Measurements from ENCODE around the gene HELZ. TPM values are rescaled to one million over a fixed set of nuclear protein-coding genes. Genes with fewer than 3 reads are reported as not detected.

The HELZ gene
- total and polyA plus RNA-seq, 4 donors, result 5.5 to 175 (median 27.8) TPM

- Histone ChIP-seq H3K36me3 (ENCODE audit: control insufficient read depth in 4 of 4, insufficient read depth in 4 of 4, low read length in 4 of 4) (peaks cover 5 to 25% (median 8%) of the 10 kb centered on the region in 4 donors), H3K9me3 (ENCODE audit: control insufficient read depth in 4 of 4, insufficient read depth in 3 of 4, low read length in 3 of 4) (no peaks in the 10 kb centered on the region), H3K27ac (ENCODE audit: low read depth in 1 of 2, low read length in 1 of 2) (no peak overlapping the region), H3K4me1 (ENCODE audit: control insufficient read depth in 5 of 5, insufficient read depth in 5 of 5, low read length in 5 of 5) (peaks cover 0 to 1% (median 0%) of the 10 kb centered on the region in 5 donors), H3K9ac (ENCODE audit: insufficient read depth in 1 of 2, low read length in 2 of 2) (no peak overlapping the region), H3K4me3 (no peak overlapping the region), H3K27me3 (ENCODE audit: control insufficient read depth in 3 of 3, insufficient read depth in 3 of 3, low read length in 2 of 3) (no peaks in the 10 kb centered on the region)
- no peak for TF ChIP-seq CTCF (IDR thresholded peaks at IDR 0.05; ENCODE audit: control extremely low read depth, extremely low read depth)
- 97% methylated on average over 4 of the region's 4 CpGs for WGBS, 2 donors
- no peak for ATAC-seq (ENCODE audit: insufficient read depth, low FRiP score)
- DNase-seq, result no peak
Measured at GRCh38 chr17:67130768-67131167, 114.2 kb downstream of the HELZ start.

DNA sequence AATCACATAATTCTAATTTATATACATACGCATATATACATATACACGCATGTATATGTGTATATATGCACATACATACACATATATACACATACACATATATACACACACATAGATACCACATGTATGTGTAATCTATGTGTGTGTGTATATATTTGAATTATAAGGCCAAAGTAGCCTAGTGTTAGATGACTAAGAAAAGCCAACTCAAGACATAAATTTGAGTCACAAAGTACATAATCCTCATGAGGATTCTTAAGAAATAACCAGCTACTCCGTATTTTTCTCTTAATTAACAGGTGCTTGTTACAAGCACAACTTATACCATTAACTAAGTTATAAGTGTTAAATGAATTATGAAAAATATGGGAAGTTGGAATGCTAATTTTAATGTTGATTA lies 115.7 kb downstream of the HELZ start:
- TF ChIP-seq CTCF (IDR thresholded peaks at IDR 0.05; ENCODE audit: control extremely low read depth, extremely low read depth), result no peak
- Histone ChIP-seq H3K4me1 (ENCODE audit: control insufficient read depth in 5 of 5, insufficient read depth in 5 of 5, low read length in 5 of 5) (peaks cover 0 to 4% (median 0%) of the 10 kb centered on the region in 5 donors), H3K9ac (ENCODE audit: insufficient read depth in 1 of 2, low read length in 2 of 2) (no peak overlapping the region), H3K27me3 (ENCODE audit: control insufficient read depth in 3 of 3, insufficient read depth in 3 of 3, low read length in 2 of 3) (no peaks in the 10 kb centered on the region), H3K27ac (ENCODE audit: low read depth in 1 of 2, low read length in 1 of 2) (no peak overlapping the region), H3K9me3 (ENCODE audit: control insufficient read depth in 4 of 4, insufficient read depth in 3 of 4, low read length in 3 of 4) (no peaks in the 10 kb centered on the region), H3K4me3 (no peak overlapping the region), H3K36me3 (ENCODE audit: control insufficient read depth in 4 of 4, insufficient read depth in 4 of 4, low read length in 4 of 4) (peaks cover 5 to 24% (median 8%) of the 10 kb centered on the region in 4 donors)
- WGBS, 2 donors, result 93 to 98% methylated on average over 3 of the region's 3 CpGs
- ATAC-seq (ENCODE audit: insufficient read depth, low FRiP score) (no peak), DNase-seq (no peak)

- Histone ChIP-seq H3K36me3 (ENCODE audit: control insufficient read depth in 4 of 4, insufficient read depth in 4 of 4, low read length in 4 of 4) (peaks cover 5 to 24% (median 8%) of the 10 kb centered on the region in 4 donors), H3K4me3 (no peak overlapping the region), H3K9me3 (ENCODE audit: control insufficient read depth in 4 of 4, insufficient read depth in 3 of 4, low read length in 3 of 4) (no peaks in the 10 kb centered on the region), H3K27ac (ENCODE audit: low read depth in 1 of 2, low read length in 1 of 2) (no peak overlapping the region), H3K4me1 (ENCODE audit: control insufficient read depth in 5 of 5, insufficient read depth in 5 of 5, low read length in 5 of 5) (peaks cover 0 to 4% (median 0%) of the 10 kb centered on the region in 5 donors), H3K9ac (ENCODE audit: insufficient read depth in 1 of 2, low read length in 2 of 2) (no peak overlapping the region), H3K27me3 (ENCODE audit: control insufficient read depth in 3 of 3, insufficient read depth in 3 of 3, low read length in 2 of 3) (no peaks in the 10 kb centered on the region)
- DNase-seq (no peak), ATAC-seq (ENCODE audit: insufficient read depth, low FRiP score) (no peak)
- no peak for TF ChIP-seq CTCF (IDR thresholded peaks at IDR 0.05; ENCODE audit: control extremely low read depth, extremely low read depth)
- 96 to 97% methylated on average over 3 of the region's 3 CpGs for WGBS, 2 donors
Measured at GRCh38 chr17:67128700-67129099, 116.3 kb downstream of the HELZ start.

DNA sequence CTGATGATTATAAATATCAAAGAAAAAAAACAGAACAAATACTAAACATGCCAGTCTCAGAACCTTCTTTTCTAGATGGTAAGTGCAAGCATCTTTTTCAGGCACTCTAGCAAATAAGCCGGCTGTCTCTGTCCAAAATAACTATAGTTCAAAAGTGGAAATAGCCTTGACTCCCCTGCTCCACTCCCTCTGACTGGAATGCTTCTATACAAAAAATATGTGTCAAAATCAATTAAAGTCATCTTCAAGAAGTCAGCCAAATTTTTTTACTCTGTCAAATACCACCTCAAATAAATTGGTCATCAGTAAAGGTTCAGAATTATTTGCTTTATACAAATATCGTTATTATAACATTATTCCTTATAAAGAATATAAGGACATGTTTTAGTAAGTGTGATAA lies 117.1 kb downstream of the HELZ start:
- ATAC-seq (ENCODE audit: insufficient read depth, low FRiP score), result no peak
- H3K27ac ChIP-seq (ENCODE audit: low read depth in 1 of 2, low read length in 1 of 2), result no peak overlapping the region
- no peak for TF ChIP-seq CTCF (IDR thresholded peaks at IDR 0.05; ENCODE audit: control extremely low read depth, extremely low read depth)
- DNase-seq, result no peak
- 92 to 97% methylated on average over 2 of the region's 2 CpGs for WGBS, 2 donors
- H3K36me3 ChIP-seq (ENCODE audit: control insufficient read depth in 4 of 4, insufficient read depth in 4 of 4, low read length in 4 of 4), result peaks cover 5 to 24% (median 8%) of the 10 kb centered on the region in 4 donors
- H3K4me1 ChIP-seq (ENCODE audit: control insufficient read depth in 5 of 5, insufficient read depth in 5 of 5, low read length in 5 of 5), result peaks cover 0 to 4% (median 0%) of the 10 kb centered on the region in 5 donors
- no peak overlapping the region for H3K4me3 ChIP-seq
- no peaks in the 10 kb centered on the region for H3K27me3 ChIP-seq (ENCODE audit: control insufficient read depth in 3 of 3, insufficient read depth in 3 of 3, low read length in 2 of 3)
- no peak overlapping the region for H3K9ac ChIP-seq (ENCODE audit: insufficient read depth in 1 of 2, low read length in 2 of 2)
- H3K9me3 ChIP-seq (ENCODE audit: control insufficient read depth in 4 of 4, insufficient read depth in 3 of 4, low read length in 3 of 4), result no peaks in the 10 kb centered on the region

All from lung (tissue), 12 donors.